Naive thymus-derived CD4-positive, alpha-beta T cell (primary cell): Measurements from ENCODE around the gene LMBR1. TPM values are rescaled to one million over a fixed set of nuclear protein-coding genes. Genes with fewer than 3 reads are reported as not detected.

ENCODE experiments used
- ATAC-seq: fragments of 150-1000 bp; cut with Tn5 transposase; 2 replicates; pipeline ENCODE4 v1.10.0; 2021; ENCODE audit warnings: mild to moderate bottlenecking, moderate library complexity
- CTCF ChIA-PET: fragments of 350-600 bp; sonication (Branson Sonifier 250); formaldehyde crosslinking; loops from one replicate; lab custom pipeline; 2021; ENCODE audit warnings: antibody characterized with exemption; lab: Charles Lee
- POLR2A ChIA-PET: fragments of 350-600 bp; sonication (Branson Sonifier 250); formaldehyde crosslinking; loops from one replicate; lab custom pipeline; 2021; ENCODE audit warnings: antibody characterized with exemption, inconsistent platforms; lab: Charles Lee
- DNase-seq, 9 donors: peaks; one replicate each; pipeline versions ENCODE4 v3.0.0 to v3.0.0-alpha.2; 2020 to 2022; ENCODE audit warnings: mixed read lengths in 1 of 9
- H3K27ac ChIP-seq: one replicate; pipeline ENCODE4 v1.7.0; 2013; ENCODE audit warnings: mild to moderate bottlenecking, low read depth, low read length, moderate library complexity
- H3K27me3 ChIP-seq, 2 donors: one replicate each; pipeline ENCODE4 v1.7.0; 2013; ENCODE audit warnings: low read length in 2 of 2, mild to moderate bottlenecking in 2 of 2, moderate library complexity in 2 of 2; ENCODE audit not compliant: control insufficient read depth in 2 of 2, insufficient read depth in 2 of 2
- H3K36me3 ChIP-seq, 3 experiments: 1 replicate in 2 of 3; 2 replicates in 1 of 3; pipeline ENCODE4 v1.7.0; 2013; ENCODE audit warnings: low read length in 3 of 3, mild to moderate bottlenecking in 3 of 3, moderate library complexity in 1 of 3; ENCODE audit not compliant: insufficient read depth in 3 of 3, control insufficient read depth in 2 of 3
- H3K4me1 ChIP-seq, 2 donors: one replicate each; pipeline ENCODE4 v1.7.0; 2013; ENCODE audit warnings: low read length in 2 of 2, mild to moderate bottlenecking in 2 of 2, moderate library complexity in 1 of 2; ENCODE audit not compliant: control insufficient read depth in 2 of 2, insufficient read depth in 2 of 2
- H3K4me3 ChIP-seq: 2 replicates; pipeline ENCODE4 v1.7.0; 2013; ENCODE audit warnings: mild to moderate bottlenecking, low read length
- H3K9me3 ChIP-seq, 3 experiments: 1 replicate in 2 of 3; 2 replicates in 1 of 3; pipeline ENCODE4 v1.7.0; 2013; ENCODE audit warnings: low read length in 3 of 3; ENCODE audit not compliant: control insufficient read depth in 2 of 3
- H3K27ac Mint-ChIP-seq, 9 donors: one replicate each; pipeline ENCODE4 v1.8.0; 2020 to 2022; ENCODE audit warnings: mixed read lengths in 9 of 9, mild to moderate bottlenecking in 8 of 9, moderate library complexity in 5 of 9, inconsistent platforms in 2 of 9
- H3K27me3 Mint-ChIP-seq, 5 donors: one replicate each; pipeline ENCODE4 v1.8.0; 2021 to 2022; ENCODE audit warnings: mixed read lengths in 5 of 5, mild to moderate bottlenecking in 1 of 5
- H3K36me3 Mint-ChIP-seq, 5 donors: one replicate each; pipeline ENCODE4 v1.8.0; 2020 to 2022; ENCODE audit warnings: mixed read lengths in 5 of 5, mild to moderate bottlenecking in 3 of 5, inconsistent platforms in 1 of 5
- H3K4me1 Mint-ChIP-seq, 7 donors: one replicate each; pipeline ENCODE4 v1.8.0; 2020 to 2022; ENCODE audit warnings: mixed read lengths in 7 of 7, mild to moderate bottlenecking in 3 of 7, inconsistent platforms in 1 of 7
- H3K4me3 Mint-ChIP-seq, 10 donors: one replicate each; pipeline ENCODE4 v1.8.0; 2020 to 2022; ENCODE audit warnings: mild to moderate bottlenecking in 10 of 10, mixed read lengths in 10 of 10, moderate library complexity in 6 of 10, inconsistent platforms in 2 of 10
- H3K9me3 Mint-ChIP-seq, 11 donors: one replicate each; pipeline ENCODE4 v1.8.0; 2020 to 2022; ENCODE audit warnings: mixed read lengths in 11 of 11, mild to moderate bottlenecking in 4 of 11, inconsistent platforms in 1 of 11, moderate library complexity in 1 of 11
- intact Hi-C, 2 donors: fragments of 100-400 bp; cut with micrococcal nuclease; formaldehyde crosslinking; loops; one replicate each; pipeline ENCODE4 v1.15.1; 2023
- polyA plus RNA-seq, 2 donors: library from polyadenylated mRNA; unstranded; fragments of 300-500 nt; fragmentation: Illumina TruSeq; gene quantifications; one replicate each; pipeline ENCODE4 v1.2.3, GENCODE V29; 2021
- total RNA-seq, 6 experiments: library from RNA in 5 of 6; stranded (reverse) in 5 of 6; gene quantifications; 1 replicate in 5 of 6; 2 replicates in 1 of 6; pipeline ENCODE4 v1.2.3 and lab custom pipeline; 2021 to 2026

The LMBR1 gene
- total and polyA plus RNA-seq, 7 experiments from 2014 or later = 34.5 to 101 (median 63.3) TPM

DNA sequence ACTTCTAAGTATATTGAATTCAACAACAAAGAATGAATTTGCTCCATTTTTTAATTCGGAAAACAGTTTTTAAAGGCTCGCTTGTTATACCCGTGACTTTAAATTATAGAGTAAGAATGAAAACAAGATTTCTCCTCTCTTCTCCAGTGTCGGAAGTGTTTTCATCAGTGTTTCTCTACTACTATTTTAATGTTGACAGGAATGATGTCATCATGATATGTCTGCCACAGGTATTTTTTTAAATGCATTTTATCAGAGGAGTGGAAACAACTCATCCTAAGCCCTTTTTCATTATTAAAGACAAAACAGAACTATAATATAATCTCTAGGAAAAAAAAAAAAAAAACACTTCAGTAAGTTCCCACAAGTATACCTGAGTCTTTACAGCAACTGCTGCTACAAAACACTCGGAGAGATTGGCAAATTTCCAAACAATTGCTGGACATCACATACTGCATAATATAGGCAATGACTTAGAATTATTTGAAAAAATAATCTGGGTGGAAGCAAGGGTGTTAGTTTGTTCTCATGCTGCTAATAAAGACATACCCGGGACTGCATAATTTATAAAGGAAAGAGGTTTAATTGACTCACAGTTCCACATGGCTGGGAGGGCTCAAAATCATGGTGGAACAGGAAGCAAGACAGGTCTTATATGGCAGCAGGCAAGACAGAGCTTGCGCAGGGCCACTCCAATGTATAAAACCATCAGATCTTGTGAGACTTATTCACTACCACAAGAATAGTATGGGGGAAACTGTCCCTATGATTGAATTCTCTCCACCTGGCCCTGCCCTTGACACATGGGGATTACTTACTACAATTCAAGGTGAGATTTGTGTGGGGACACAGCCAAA lies 257.2 kb downstream of the LMBR1 start:
- POLR2A ChIA-PET = no interaction called here
- H3K36me3 ChIP-seq = no peaks in the 10 kb centered on the region
- no peaks in the 10 kb centered on the region for H3K27me3 ChIP-seq
- no peak overlapping the region for H3K4me3 ChIP-seq
- peaks cover 5 to 46% (median 17%) of the 10 kb centered on the region in 5 donors for H3K27me3 Mint-ChIP-seq
- CTCF ChIA-PET = no interaction called here
- DNase-seq = no peak
- H3K4me1 ChIP-seq = peaks cover 2 to 6% of the 10 kb centered on the region in 2 donors
- no peak overlapping the region for H3K4me3 Mint-ChIP-seq
- peaks cover 3 to 40% (median 6%) of the 10 kb centered on the region in 5 donors for H3K36me3 Mint-ChIP-seq
- intact Hi-C loops = no loop called here
- H3K9me3 Mint-ChIP-seq = peaks cover 0 to 23% (median 8%) of the 10 kb centered on the region in 11 donors
- H3K27ac ChIP-seq = no peak overlapping the region
- H3K4me1 Mint-ChIP-seq = peaks cover 6 to 37% (median 8%) of the 10 kb centered on the region in 7 donors
- peaks cover 0 to 5% (median 0%) of the 10 kb centered on the region in 3 experiments for H3K9me3 ChIP-seq
- H3K27ac Mint-ChIP-seq = no peak overlapping the region
- no peak for ATAC-seq

GRCh38 chr7:156634117-156634516 lies 258.9 kb downstream of the LMBR1 start:
- Histone ChIP-seq H3K4me1 (no peaks in the 10 kb centered on the region), H3K27me3 (no peaks in the 10 kb centered on the region), H3K36me3 (no peaks in the 10 kb centered on the region), H3K4me3 (no peak overlapping the region), H3K9me3 (peaks cover 0 to 9% (median 5%) of the 10 kb centered on the region in 3 experiments), H3K27ac (no peak overlapping the region)
- no peak overlapping the region for H3K27ac Mint-ChIP-seq
- peaks cover 0 to 26% (median 3%) of the 10 kb centered on the region in 7 donors for H3K4me1 Mint-ChIP-seq
- H3K36me3 Mint-ChIP-seq = peaks cover 0 to 43% (median 5%) of the 10 kb centered on the region in 5 donors
- ATAC-seq (no peak), DNase-seq (no peak)
- intact Hi-C loops = no loop called here
- no peak overlapping the region for H3K4me3 Mint-ChIP-seq
- H3K9me3 Mint-ChIP-seq = peaks cover 0 to 31% (median 12%) of the 10 kb centered on the region in 11 donors
- peaks cover 5 to 43% (median 14%) of the 10 kb centered on the region in 5 donors for H3K27me3 Mint-ChIP-seq
- CTCF ChIA-PET = no interaction called here
- POLR2A ChIA-PET = no interaction called here

GRCh38 chr7:156629873-156630272 lies 263.1 kb downstream of the LMBR1 start:
- Mint-ChIP-seq H3K27ac (no peak overlapping the region), H3K4me3 (no peak overlapping the region), H3K9me3 (peaks cover 5 to 38% (median 19%) of the 10 kb centered on the region in 11 donors), H3K4me1 (peaks cover 0 to 22% (median 0%) of the 10 kb centered on the region in 7 donors), H3K27me3 (peaks cover 5 to 22% (median 10%) of the 10 kb centered on the region in 5 donors), H3K36me3 (peaks cover 0 to 33% (median 14%) of the 10 kb centered on the region in 5 donors)
- no peak overlapping the region for H3K4me3 ChIP-seq
- no peak for DNase-seq
- peaks cover 0 to 13% (median 3%) of the 10 kb centered on the region in 3 experiments for H3K9me3 ChIP-seq
- no peaks in the 10 kb centered on the region for H3K4me1 ChIP-seq
- no peaks in the 10 kb centered on the region for H3K27me3 ChIP-seq
- intact Hi-C loops = no loop called here
- H3K36me3 ChIP-seq = no peaks in the 10 kb centered on the region
- H3K27ac ChIP-seq = no peak overlapping the region
- ATAC-seq = no peak
- POLR2A ChIA-PET = no interaction called here
- CTCF ChIA-PET = no interaction called here

GRCh38 chr7:156628562-156628961 lies 264.4 kb downstream of the LMBR1 start:
- Histone ChIP-seq H3K36me3 (no peaks in the 10 kb centered on the region), H3K9me3 (peaks cover 0 to 13% (median 3%) of the 10 kb centered on the region in 3 experiments), H3K4me3 (no peak overlapping the region), H3K27ac (no peak overlapping the region), H3K4me1 (no peaks in the 10 kb centered on the region), H3K27me3 (no peaks in the 10 kb centered on the region)
- CTCF ChIA-PET = no interaction called here
- Mint-ChIP-seq H3K4me3 (no peak overlapping the region), H3K36me3 (peaks cover 0 to 34% (median 14%) of the 10 kb centered on the region in 5 donors), H3K27ac (no peak overlapping the region), H3K27me3 (peaks cover 5 to 14% (median 13%) of the 10 kb centered on the region in 5 donors), H3K9me3 (peaks cover 5 to 38% (median 20%) of the 10 kb centered on the region in 11 donors), H3K4me1 (peaks cover 0 to 24% (median 0%) of the 10 kb centered on the region in 7 donors)
- no peak for DNase-seq
- intact Hi-C loops = no loop called here
- POLR2A ChIA-PET = no interaction called here
- no peak for ATAC-seq

Other genes starting within 250 kb of the LMBR1 start
- 10 to 100 TPM; 28.1 to 40.7 (median 32.9) TPM for gene NOM1, start 56.5 kb upstream of the LMBR1 start, total RNA-seq
- 1 to 10 TPM; 4.2 to 7.9 TPM for gene NOM1, start 56.5 kb upstream of the LMBR1 start, polyA plus RNA-seq
- gene MNX1, start 117.5 kb upstream of the LMBR1 start, total RNA-seq = not detected
- gene MNX1, start 117.5 kb upstream of the LMBR1 start, polyA plus RNA-seq = not detected
- 10 to 100 TPM; 41.6 to 64.6 (median 54.9) TPM for gene UBE3C, start 245.7 kb upstream of the LMBR1 start, total RNA-seq
- gene UBE3C, start 245.7 kb upstream of the LMBR1 start, polyA plus RNA-seq = 10 to 100 TPM; 21.3 to 31.1 TPM